Activated CD8-positive, alpha-beta memory T cell treated with anti-CD3 and anti-CD28 coated beads for 24 hours (primary cell): ENCODE measurements around the gene GSK3A.

Source experiments
- DNase-seq: peaks from one replicate; pipeline ENCODE4 v3.0.0-alpha.2; 2020

Gene GSK3A

DNA sequence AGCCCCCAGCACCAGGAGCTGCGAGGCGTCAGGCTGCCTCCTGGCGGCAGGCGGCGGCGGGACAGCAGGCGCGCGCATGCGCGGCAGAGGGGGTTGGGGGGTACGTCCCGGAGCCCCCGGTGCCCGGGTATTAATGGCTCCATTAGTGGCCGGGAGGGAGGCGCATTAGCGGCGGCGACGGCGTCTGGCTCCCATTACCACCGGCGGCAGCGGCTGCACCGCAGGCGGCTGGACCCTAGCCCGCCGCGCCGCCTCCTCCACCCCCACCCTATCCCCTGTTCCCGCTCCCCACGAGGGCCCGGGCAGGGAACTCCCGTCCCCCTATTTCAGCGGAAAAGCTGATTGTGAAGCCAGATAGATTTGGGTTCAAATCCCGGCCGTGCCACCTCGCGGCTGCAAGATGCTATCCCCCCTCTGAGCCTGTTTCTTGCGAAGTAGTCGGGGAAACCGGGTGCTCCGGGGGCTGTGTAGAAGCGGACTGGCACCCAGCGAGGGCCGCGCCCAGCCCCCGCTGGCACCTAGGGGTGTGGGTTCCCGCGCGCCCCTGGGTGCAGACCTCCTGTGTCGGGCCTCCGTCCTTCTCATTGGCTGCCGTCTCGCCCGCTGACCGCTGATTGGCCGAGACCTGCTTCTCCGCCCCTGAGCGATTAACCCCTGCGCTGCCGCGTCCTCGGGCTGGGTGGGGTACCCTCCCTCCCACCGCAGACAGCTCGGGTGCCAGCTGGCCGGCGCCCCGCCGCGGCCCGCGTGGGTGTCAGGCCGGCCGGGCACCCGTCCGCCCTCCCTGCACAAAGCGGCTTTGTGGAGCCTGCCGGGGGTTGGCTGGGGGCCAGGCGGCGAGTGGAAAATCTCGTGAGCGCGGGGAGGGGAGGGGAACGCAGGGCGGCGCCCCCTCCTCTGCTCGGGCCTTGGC, 37.8 kb upstream of the GSK3A start:
- peak; percentile 92 for DNase-seq

GRCh38 chr19:42279155-42279901, 36.9 kb upstream of the GSK3A start:
- no peak for DNase-seq

GRCh38 chr19:42278452-42279154, 36.2 kb upstream of the GSK3A start:
- no peak for DNase-seq

DNA sequence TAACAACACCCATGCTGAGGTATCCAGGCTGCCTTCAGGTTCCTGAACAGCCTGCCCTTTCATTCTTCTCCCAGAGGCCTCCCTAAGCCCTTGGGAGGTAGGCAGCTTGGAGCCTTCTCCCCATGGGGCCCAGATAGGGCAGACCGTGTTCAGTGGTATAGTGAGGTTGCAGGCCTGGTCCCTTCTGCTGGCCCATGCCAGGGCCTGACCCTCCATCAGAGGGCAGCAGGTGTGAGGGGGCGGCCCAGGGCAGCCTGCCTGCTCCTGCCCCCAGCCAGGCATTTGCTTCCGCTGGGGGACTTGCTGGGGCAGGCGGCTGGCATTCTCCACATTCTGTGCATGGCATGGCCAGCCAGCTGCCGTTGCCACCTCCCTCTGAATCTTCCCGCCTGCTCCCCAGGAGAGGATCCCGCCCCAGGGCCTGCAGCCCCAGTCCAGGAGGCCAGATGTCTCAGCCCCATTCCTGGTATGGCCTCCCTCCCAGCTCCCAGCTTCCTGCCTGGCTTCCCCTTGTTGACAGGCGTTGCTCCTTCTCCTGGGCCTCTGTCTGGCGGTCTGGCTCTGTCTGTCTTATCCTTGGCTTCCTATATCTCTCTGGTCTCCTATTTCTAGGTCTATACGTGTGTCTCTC, 35.5 kb upstream of the GSK3A start:
- no peak for DNase-seq

- DNase-seq = no peak
Measured at GRCh38 chr19:42276821-42277220, 34.4 kb upstream of the GSK3A start.

DNA sequence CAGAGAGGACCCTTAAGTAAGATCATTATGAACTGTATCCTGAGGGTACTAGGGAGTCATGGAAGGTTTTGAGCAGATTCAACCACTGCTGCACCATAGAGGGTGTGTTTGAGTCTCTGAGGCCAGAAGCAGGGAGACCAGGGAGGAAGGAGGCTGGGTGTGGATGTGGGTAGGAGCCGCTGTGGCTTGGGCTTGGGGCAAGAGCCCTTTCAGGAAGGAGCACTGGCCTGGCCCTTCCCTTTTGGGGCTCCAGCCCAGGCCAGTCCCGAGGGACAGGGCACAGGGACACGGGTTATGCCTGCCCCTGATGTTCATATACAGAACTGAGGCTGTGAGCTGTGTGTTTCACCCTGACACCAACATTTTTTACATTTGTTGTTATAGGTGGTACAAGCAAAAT, 33.9 kb upstream of the GSK3A start:
- DNase-seq = no peak

GRCh38 chr19:42275517-42275916, 33.1 kb upstream of the GSK3A start:
- DNase-seq = no peak

GRCh38 chr19:42275103-42275502, 32.7 kb upstream of the GSK3A start:
- no peak for DNase-seq

- DNase-seq = no peak
Measured at GRCh38 chr19:42274065-42274682, 31.8 kb upstream of the GSK3A start.

GRCh38 chr19:42273407-42274064, 31.1 kb upstream of the GSK3A start:
- no peak for DNase-seq

DNA sequence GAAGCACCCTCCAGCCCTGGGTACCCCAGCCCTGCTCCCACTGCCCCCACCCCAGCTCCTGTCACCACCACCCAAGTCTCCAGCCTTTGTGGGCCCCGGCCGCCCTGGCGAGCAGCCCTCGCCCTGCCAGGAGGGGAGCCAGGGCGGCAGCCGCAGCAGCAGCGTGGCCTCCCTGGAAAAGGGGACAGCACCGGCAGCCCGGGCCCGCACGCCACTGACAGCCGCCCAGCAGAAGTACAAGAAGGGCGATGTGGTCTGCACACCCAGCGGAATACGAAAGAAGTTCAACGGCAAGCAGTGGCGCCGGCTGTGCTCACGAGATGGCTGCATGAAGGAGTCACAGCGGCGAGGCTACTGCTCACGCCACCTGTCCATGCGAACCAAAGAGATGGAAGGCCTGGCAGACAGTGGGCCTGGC, 30.6 kb upstream of the GSK3A start:
- no peak for DNase-seq

GRCh38 chr19:42272535-42272897, 30.1 kb upstream of the GSK3A start:
- no peak for DNase-seq

DNA sequence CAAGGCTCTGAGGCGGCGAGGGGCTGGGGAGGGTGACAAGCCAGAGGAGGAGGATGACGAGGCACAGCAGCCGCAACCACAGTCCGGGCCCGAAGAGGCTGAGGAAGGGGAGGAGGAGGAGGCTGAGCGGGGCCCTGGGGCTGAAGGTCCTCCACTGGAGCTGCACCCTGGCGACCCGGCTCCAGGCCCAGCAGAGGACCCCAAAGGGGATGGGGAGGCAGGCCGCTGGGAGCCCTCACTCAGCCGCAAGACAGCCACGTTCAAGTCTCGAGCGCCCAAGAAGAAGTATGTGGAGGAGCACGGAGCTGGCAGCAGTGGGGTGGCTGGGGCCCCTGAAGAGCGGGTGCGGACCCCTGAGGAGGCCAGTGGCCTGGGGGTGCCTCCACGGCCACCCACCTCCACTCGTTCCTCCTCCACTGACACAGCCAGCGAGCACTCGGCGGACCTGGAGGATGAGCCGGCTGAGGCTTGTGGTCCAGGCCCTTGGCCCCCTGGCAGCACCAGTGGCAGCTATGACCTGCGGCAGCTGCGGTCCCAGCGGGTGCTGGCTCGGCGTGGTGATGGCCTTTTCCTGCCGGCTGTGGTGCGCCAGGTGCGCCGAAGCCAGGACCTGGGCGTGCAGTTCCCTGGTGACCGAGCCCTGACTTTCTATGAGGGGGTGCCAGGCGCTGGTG, 29.6 kb upstream of the GSK3A start:
- DNase-seq = no peak

DNA sequence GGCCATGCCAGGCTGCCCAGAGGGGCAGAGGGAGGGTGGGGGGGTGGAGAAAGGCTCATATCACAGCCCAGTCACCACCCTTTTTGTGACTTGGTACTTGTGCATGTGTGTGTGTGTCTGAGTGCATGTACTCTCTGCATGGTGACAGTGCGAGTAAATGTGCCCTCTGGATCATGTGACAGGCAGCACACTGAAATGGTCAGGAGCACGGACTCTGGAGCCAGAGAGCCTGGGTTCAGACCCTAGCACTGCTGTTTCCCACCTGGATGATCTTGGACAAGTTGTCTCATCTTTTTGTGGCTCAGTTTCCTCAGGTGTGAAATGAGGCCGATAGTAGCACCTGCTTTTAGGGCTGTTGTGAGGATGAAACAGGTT, 28.6 kb upstream of the GSK3A start:
- no peak for DNase-seq

DNA sequence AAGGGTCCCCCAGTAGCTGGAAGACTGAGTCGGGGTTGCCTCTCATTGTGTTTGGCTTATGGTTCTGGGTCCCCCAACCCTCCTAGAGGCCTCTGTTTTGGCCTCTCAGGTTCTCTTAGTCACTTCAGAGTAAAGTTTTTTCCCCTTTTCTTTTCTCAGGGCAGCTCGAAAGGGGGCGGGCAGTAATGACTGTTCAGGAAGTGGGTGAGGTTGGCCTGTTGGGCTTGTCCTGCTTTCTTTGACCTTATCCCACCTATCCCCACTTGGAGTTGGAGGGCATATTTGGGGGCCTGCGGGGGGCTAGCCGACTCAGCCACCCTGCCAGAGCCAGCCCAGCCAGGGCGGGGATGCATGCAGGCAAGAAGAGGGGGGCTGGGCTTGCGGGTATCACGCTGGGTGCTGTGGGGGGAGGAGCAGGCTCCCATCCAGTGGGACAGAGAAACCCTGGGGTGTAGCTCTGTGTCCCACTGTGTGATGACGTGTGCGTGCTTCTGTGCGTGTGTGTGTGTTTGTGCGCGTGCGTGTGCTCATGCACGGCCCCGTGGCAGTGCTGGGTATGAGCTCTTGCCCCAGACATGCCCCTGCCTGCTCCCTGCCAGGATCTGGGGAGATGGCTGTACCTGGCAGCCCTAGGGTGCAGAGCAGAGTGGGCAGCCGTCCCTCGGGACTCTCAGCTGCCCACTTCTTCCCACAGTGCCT, 28.1 kb upstream of the GSK3A start:
- DNase-seq = peak; percentile 88

- no peak for DNase-seq
Measured at GRCh38 chr19:42269478-42270345, 27.3 kb upstream of the GSK3A start.

- peak; percentile 99 for DNase-seq
Measured at GRCh38 chr19:42268704-42269477, 26.5 kb upstream of the GSK3A start, which contains the start of gene CIC. TSS of gene CIC (plus strand) at chr19:42269252. CDS start at chr19:42271784, 2,532 bp downstream.

GRCh38 chr19:42268142-42268703, 25.8 kb upstream of the GSK3A start:
- peak; percentile 99 for DNase-seq
